Measurements from ENCODE around the gene EIPR1. TPM values are rescaled to one million over a fixed set of nuclear protein-coding genes. Genes with fewer than 3 reads are reported as not detected.

The EIPR1 gene
- total RNA-seq, 1 experiment from 2014 or later, result 22.8 TPM

DNA sequence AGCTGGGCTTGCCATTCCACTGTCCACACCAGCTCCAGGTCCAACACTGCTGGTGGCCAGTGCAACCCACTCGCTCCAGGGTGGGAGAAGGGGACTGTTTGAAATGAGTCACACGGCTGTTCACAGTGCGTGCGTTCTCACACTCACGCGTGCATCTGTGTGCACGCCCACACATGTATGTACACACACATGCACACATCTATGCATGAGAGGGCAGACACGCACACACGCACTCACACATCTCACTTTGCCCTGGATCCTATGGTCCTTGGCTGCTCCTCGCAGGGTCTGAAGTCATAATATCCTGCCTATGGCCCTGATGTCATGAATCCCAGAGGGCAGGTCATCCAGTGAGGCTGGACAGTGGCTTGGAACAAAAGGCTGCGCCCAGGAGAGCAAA, 182.8 kb downstream of the EIPR1 start (continued):
- TF ChIP-seq MXD4 (CRISPR knock-in tag; IDR thresholded peaks at IDR 0.05; ENCODE audit: borderline replicate concordance), result no peak
- no peak for TF ChIP-seq ZNF232 (CRISPR knock-in tag; IDR thresholded peaks at IDR 0.05)
- TF ChIP-seq ZNF263 (CRISPR knock-in tag; IDR thresholded peaks at IDR 0.05; ENCODE audit: low read depth), result no peak
- no peak for TF ChIP-seq ZNF671 (CRISPR knock-in tag; IDR thresholded peaks at IDR 0.05)

DNA sequence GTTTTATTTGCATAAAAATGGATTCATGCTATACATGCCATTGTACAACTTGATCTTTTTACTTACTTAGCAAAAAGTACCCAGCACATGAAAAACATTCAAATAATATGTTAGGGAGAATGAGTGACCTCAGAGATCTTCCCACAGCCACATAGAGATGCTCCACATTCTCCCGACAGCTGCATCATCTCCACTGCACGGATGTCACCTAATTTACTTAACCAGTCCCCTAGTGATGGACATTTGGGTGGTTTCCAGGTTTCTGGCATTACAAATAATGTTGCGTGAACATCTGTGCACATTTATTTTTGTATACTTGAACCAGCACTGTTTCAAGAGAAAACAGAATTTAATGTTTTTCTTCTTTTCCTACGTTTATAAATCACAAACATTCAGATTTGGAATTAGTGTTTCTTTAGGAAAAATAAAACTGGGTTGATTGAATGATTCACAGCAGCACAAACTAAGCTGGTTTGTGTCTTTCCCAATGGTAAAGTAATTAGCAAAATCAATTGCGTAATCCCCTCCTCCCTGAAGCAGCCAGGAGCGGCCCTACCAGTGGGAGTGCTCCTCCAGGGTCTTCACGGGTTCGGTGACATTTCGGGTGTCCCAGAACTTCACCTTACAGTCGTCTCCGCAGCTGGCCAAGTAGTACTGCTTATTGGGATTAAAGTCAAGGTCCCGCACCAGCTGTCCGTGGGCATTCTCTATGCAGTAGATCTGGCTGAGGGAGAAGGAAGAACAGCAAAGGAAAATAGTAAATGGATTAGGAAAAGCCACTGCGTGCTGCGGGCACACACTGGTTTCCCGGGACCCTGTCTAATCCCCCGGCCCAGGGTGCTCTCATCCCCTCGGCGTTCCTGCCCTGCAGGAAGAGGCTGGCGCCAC, 183.9 kb downstream of the EIPR1 start:
- Mint-ChIP-seq H3K4me1 (peaks cover 20% of the 10 kb centered on the region), H3K9me3 (peaks cover 6% of the 10 kb centered on the region), H3K36me3 (peaks cover 23% of the 10 kb centered on the region), H3K4me3 (no peak overlapping the region), H3K27ac (no peak overlapping the region), H3K27me3 (ENCODE audit: low read depth) (no peaks in the 10 kb centered on the region)
- ATAC-seq (no peak), DNase-seq (ENCODE audit: low spot score) (no peak)
- ChIA-PET POLR2A (no interaction called here), CTCF (no interaction called here)
- TF ChIP-seq, protein P1, sequence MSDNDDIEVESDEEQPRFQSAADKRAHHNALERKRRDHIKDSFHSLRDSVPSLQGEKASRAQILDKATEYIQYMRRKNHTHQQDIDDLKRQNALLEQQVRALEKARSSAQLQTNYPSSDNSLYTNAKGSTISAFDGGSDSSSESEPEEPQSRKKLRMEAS (CRISPR knock-in tag; IDR thresholded peaks at IDR 0.05), result no peak
- TF ChIP-seq RORB (CRISPR knock-in tag; IDR thresholded peaks at IDR 0.05) (no peak), GTF2I (CRISPR knock-in tag; conservative IDR thresholded peaks at IDR 0.05) (no peak), GABPB1 (CRISPR knock-in tag; IDR thresholded peaks at IDR 0.05) (no peak), CREM (CRISPR knock-in tag; IDR thresholded peaks at IDR 0.05) (no peak), ZNF317 (CRISPR knock-in tag; IDR thresholded peaks at IDR 0.05; ENCODE audit: borderline replicate concordance, low read depth) (no peak)
- TF ChIP-seq, protein P2, sequence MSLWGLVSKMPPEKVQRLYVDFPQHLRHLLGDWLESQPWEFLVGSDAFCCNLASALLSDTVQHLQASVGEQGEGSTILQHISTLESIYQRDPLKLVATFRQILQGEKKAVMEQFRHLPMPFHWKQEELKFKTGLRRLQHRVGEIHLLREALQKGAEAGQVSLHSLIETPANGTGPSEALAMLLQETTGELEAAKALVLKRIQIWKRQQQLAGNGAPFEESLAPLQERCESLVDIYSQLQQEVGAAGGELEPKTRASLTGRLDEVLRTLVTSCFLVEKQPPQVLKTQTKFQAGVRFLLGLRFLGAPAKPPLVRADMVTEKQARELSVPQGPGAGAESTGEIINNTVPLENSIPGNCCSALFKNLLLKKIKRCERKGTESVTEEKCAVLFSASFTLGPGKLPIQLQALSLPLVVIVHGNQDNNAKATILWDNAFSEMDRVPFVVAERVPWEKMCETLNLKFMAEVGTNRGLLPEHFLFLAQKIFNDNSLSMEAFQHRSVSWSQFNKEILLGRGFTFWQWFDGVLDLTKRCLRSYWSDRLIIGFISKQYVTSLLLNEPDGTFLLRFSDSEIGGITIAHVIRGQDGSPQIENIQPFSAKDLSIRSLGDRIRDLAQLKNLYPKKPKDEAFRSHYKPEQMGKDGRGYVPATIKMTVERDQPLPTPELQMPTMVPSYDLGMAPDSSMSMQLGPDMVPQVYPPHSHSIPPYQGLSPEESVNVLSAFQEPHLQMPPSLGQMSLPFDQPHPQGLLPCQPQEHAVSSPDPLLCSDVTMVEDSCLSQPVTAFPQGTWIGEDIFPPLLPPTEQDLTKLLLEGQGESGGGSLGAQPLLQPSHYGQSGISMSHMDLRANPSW (CRISPR knock-in tag; conservative IDR thresholded peaks at IDR 0.05; ENCODE audit: low read depth), result no peak
- TF ChIP-seq, protein P3, sequence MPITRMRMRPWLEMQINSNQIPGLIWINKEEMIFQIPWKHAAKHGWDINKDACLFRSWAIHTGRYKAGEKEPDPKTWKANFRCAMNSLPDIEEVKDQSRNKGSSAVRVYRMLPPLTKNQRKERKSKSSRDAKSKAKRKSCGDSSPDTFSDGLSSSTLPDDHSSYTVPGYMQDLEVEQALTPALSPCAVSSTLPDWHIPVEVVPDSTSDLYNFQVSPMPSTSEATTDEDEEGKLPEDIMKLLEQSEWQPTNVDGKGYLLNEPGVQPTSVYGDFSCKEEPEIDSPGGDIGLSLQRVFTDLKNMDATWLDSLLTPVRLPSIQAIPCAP (CRISPR knock-in tag; IDR thresholded peaks at IDR 0.05), result no peak
- TF ChIP-seq, protein P4, sequence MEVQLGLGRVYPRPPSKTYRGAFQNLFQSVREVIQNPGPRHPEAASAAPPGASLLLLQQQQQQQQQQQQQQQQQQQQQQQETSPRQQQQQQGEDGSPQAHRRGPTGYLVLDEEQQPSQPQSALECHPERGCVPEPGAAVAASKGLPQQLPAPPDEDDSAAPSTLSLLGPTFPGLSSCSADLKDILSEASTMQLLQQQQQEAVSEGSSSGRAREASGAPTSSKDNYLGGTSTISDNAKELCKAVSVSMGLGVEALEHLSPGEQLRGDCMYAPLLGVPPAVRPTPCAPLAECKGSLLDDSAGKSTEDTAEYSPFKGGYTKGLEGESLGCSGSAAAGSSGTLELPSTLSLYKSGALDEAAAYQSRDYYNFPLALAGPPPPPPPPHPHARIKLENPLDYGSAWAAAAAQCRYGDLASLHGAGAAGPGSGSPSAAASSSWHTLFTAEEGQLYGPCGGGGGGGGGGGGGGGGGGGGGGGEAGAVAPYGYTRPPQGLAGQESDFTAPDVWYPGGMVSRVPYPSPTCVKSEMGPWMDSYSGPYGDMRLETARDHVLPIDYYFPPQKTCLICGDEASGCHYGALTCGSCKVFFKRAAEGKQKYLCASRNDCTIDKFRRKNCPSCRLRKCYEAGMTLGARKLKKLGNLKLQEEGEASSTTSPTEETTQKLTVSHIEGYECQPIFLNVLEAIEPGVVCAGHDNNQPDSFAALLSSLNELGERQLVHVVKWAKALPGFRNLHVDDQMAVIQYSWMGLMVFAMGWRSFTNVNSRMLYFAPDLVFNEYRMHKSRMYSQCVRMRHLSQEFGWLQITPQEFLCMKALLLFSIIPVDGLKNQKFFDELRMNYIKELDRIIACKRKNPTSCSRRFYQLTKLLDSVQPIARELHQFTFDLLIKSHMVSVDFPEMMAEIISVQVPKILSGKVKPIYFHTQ (CRISPR knock-in tag; IDR thresholded peaks at IDR 0.05), result no peak
- TF ChIP-seq, protein P5, sequence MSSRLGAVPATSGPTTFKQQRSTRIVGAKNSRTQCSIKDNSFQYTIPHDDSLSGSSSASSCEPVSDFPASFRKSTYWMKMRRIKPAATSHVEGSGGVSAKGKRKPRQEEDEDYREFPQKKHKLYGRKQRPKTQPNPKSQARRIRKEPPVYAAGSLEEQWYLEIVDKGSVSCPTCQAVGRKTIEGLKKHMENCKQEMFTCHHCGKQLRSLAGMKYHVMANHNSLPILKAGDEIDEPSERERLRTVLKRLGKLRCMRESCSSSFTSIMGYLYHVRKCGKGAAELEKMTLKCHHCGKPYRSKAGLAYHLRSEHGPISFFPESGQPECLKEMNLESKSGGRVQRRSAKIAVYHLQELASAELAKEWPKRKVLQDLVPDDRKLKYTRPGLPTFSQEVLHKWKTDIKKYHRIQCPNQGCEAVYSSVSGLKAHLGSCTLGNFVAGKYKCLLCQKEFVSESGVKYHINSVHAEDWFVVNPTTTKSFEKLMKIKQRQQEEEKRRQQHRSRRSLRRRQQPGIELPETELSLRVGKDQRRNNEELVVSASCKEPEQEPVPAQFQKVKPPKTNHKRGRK (CRISPR knock-in tag; IDR thresholded peaks at IDR 0.05; ENCODE audit: borderline replicate concordance), result no peak
- TF ChIP-seq, protein P6, sequence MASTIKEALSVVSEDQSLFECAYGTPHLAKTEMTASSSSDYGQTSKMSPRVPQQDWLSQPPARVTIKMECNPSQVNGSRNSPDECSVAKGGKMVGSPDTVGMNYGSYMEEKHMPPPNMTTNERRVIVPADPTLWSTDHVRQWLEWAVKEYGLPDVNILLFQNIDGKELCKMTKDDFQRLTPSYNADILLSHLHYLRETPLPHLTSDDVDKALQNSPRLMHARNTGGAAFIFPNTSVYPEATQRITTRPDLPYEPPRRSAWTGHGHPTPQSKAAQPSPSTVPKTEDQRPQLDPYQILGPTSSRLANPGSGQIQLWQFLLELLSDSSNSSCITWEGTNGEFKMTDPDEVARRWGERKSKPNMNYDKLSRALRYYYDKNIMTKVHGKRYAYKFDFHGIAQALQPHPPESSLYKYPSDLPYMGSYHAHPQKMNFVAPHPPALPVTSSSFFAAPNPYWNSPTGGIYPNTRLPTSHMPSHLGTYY (CRISPR knock-in tag; IDR thresholded peaks at IDR 0.05), result no peak
- TF ChIP-seq, protein P7, sequence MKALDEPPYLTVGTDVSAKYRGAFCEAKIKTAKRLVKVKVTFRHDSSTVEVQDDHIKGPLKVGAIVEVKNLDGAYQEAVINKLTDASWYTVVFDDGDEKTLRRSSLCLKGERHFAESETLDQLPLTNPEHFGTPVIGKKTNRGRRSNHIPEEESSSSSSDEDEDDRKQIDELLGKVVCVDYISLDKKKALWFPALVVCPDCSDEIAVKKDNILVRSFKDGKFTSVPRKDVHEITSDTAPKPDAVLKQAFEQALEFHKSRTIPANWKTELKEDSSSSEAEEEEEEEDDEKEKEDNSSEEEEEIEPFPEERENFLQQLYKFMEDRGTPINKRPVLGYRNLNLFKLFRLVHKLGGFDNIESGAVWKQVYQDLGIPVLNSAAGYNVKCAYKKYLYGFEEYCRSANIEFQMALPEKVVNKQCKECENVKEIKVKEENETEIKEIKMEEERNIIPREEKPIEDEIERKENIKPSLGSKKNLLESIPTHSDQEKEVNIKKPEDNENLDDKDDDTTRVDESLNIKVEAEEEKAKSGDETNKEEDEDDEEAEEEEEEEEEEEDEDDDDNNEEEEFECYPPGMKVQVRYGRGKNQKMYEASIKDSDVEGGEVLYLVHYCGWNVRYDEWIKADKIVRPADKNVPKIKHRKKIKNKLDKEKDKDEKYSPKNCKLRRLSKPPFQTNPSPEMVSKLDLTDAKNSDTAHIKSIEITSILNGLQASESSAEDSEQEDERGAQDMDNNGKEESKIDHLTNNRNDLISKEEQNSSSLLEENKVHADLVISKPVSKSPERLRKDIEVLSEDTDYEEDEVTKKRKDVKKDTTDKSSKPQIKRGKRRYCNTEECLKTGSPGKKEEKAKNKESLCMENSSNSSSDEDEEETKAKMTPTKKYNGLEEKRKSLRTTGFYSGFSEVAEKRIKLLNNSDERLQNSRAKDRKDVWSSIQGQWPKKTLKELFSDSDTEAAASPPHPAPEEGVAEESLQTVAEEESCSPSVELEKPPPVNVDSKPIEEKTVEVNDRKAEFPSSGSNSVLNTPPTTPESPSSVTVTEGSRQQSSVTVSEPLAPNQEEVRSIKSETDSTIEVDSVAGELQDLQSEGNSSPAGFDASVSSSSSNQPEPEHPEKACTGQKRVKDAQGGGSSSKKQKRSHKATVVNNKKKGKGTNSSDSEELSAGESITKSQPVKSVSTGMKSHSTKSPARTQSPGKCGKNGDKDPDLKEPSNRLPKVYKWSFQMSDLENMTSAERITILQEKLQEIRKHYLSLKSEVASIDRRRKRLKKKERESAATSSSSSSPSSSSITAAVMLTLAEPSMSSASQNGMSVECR (CRISPR knock-in tag; IDR thresholded peaks at IDR 0.05; ENCODE audit: borderline replicate concordance), result no peak
